A172 (cell line): ENCODE results near the gene UCP1. TPM values are rescaled to one million over a fixed set of nuclear protein-coding genes. Genes with fewer than 3 reads are reported as not detected.
"Not testable (repeated sequence)": the region's sequence is repeated elsewhere in the genome, so short reads cannot be mapped to it uniquely, and the experiment has no call there.

Experiments
- DNase-seq: peaks from one replicate; pipeline ENCODE4 v3.0.0-alpha.2; 2015; ENCODE audit warnings: low spot score
- total RNA-seq: library from RNA; depleted of rRNA; stranded (reverse); fragments of >200 nt; shearing (Covaris generic); gene quantifications from 2 replicates; pipeline ENCODE4 v1.2.3, GENCODE V29; 2014; rRNA removed

The UCP1 gene
- total RNA-seq, 1 experiment from 2014 or later = not detected

GRCh38 chr4:140533951-140534480, 34.7 kb downstream of the UCP1 start:
- no peak for DNase-seq

- no peak for DNase-seq
Measured at GRCh38 chr4:140529434-140529833, 39.3 kb downstream of the UCP1 start.

- DNase-seq = peak; percentile 95
Measured at GRCh38 chr4:140523857-140524742, 44.7 kb downstream of the UCP1 start, which contains the start of gene ELMOD2. TSS of gene ELMOD2 (plus strand) at chr4:140524168. CDS start at chr4:140525429, 1,261 bp downstream.

GRCh38 chr4:140523370-140523856, 45.3 kb downstream of the UCP1 start:
- DNase-seq = no peak

GRCh38 chr4:140515423-140515822, 53.3 kb downstream of the UCP1 start:
- DNase-seq = no peak

- DNase-seq = not testable (repeated sequence)
Measured at GRCh38 chr4:140513765-140514164, 55.0 kb downstream of the UCP1 start.

Other genes with a start within 250 kb of the UCP1 start
- 133 and 159 TPM in 2 replicates for gene SCOC, start 195.3 kb downstream of the UCP1 start, total RNA-seq
- gene CLGN, start 141.3 kb downstream of the UCP1 start, total RNA-seq = 0.53 and 1.3 TPM in 2 replicates
- gene MGAT4D, start 70.7 kb downstream of the UCP1 start, total RNA-seq = not detected in 2 replicates
- gene ELMOD2, start 44.8 kb downstream of the UCP1 start, total RNA-seq = 29.8 and 38.8 TPM in 2 replicates
- 26.5 and 29.4 TPM in 2 replicates for gene TBC1D9, start 187.4 kb upstream of the UCP1 start, total RNA-seq